CD4-positive, alpha-beta T cell treated with Interleukin-2 at 100 ng/mL for 4 hours (primary cell): ENCODE results near the gene P2RX3.

Source experiments
- DNase-seq: peaks from one replicate; pipeline ENCODE4 v3.0.0-alpha.2; 2020; ENCODE audit warnings: low spot score

The P2RX3 gene

GRCh38 chr11:57373146-57373545 lies 35.0 kb downstream of the P2RX3 start:
- no peak for DNase-seq

- DNase-seq: no peak
Observed at GRCh38 chr11:57374966-57375365, 36.8 kb downstream of the P2RX3 start.

GRCh38 chr11:57375490-57375889 lies 37.3 kb downstream of the P2RX3 start:
- DNase-seq: no peak

GRCh38 chr11:57376095-57377090 lies 38.2 kb downstream of the P2RX3 start:
- no peak for DNase-seq

- DNase-seq: no peak
Observed at GRCh38 chr11:57377107-57377506, 39.0 kb downstream of the P2RX3 start.

- DNase-seq: no peak
Observed at GRCh38 chr11:57378186-57378585, 40.0 kb downstream of the P2RX3 start.

- DNase-seq: no peak
Observed at GRCh38 chr11:57379732-57380131, 41.6 kb downstream of the P2RX3 start.

- no peak for DNase-seq
Observed at GRCh38 chr11:57380975-57381374, 42.8 kb downstream of the P2RX3 start, which contains the start of gene PRG3. Gene PRG3, minus strand, starts transcription at chr11:57381150. Its CDS starts 442 bp downstream, at chr11:57380708.

- no peak for DNase-seq
Observed at GRCh38 chr11:57386178-57386940, 48.2 kb downstream of the P2RX3 start.

GRCh38 chr11:57387289-57388030 lies 49.3 kb downstream of the P2RX3 start:
- no peak for DNase-seq

GRCh38 chr11:57390535-57390934 lies 52.4 kb downstream of the P2RX3 start, which contains the start of gene PRG2:
Gene PRG2, minus strand, starts transcription at chr11:57390650. Its CDS starts 706 bp downstream, at chr11:57389944.
- DNase-seq: no peak

GRCh38 chr11:57391111-57391510 lies 53.0 kb downstream of the P2RX3 start:
- DNase-seq: no peak

- no peak for DNase-seq
Observed at GRCh38 chr11:57391539-57391938, 53.4 kb downstream of the P2RX3 start.

GRCh38 chr11:57392066-57392762 lies 54.1 kb downstream of the P2RX3 start:
- no peak for DNase-seq

- no peak for DNase-seq
Observed at GRCh38 chr11:57392763-57393105, 54.6 kb downstream of the P2RX3 start.

- no peak for DNase-seq
Observed at GRCh38 chr11:57394203-57394965, 56.2 kb downstream of the P2RX3 start.

GRCh38 chr11:57395905-57396623 lies 57.9 kb downstream of the P2RX3 start:
- no peak for DNase-seq

- no peak for DNase-seq
Observed at GRCh38 chr11:57396744-57397143, 58.6 kb downstream of the P2RX3 start.

GRCh38 chr11:57397394-57397990 lies 59.3 kb downstream of the P2RX3 start:
- DNase-seq: no peak

- DNase-seq: no peak
Observed at GRCh38 chr11:57399221-57399620, 61.1 kb downstream of the P2RX3 start.
